Omental fat pad (tissue), 4 donors: ENCODE measurements around the gene CD164. TPM values are rescaled to one million over a fixed set of nuclear protein-coding genes. Genes with fewer than 3 reads are reported as not detected.

ENCODE experiments used
- ATAC-seq: fragments of 150-250 bp; one replicate; pipeline ENCODE4 v1.9.1; 2016; ENCODE audit warnings: mild to moderate bottlenecking, moderate library complexity; ENCODE audit not compliant: low FRiP score
- DNase-seq: peaks from one replicate; pipeline ENCODE4 v3.0.0-alpha.2; 2019; ENCODE audit warnings: low spot score
- CTCF ChIP-seq, 3 donors: fragments of 450-650 bp; IDR thresholded peaks; one replicate each; pipeline ENCODE4 v1.5.1; 2016 to 2017; ENCODE audit warnings: antibody characterized with exemption in 3 of 3, mild to moderate bottlenecking in 3 of 3, moderate library complexity in 2 of 3
- total RNA-seq, 4 donors: library from RNA; depleted of rRNA; stranded (reverse); fragments of >200 nt; gene quantifications; one replicate each; pipeline ENCODE4 v1.1.0, GENCODE V29; 2016

Gene CD164
- total RNA-seq, 4 donors from 2014 or later = 146 to 273 (median 236) TPM

GRCh38 chr6:109326351-109326750, 55.9 kb downstream of the CD164 start:
- ATAC-seq (no peak), DNase-seq (no peak)
- TF ChIP-seq CTCF (IDR thresholded peaks at IDR 0.05) = no peak

- ATAC-seq (no peak), DNase-seq (no peak)
- no peak for TF ChIP-seq CTCF (IDR thresholded peaks at IDR 0.05)
Observed at GRCh38 chr6:109325400-109325801, 56.9 kb downstream of the CD164 start.

DNA sequence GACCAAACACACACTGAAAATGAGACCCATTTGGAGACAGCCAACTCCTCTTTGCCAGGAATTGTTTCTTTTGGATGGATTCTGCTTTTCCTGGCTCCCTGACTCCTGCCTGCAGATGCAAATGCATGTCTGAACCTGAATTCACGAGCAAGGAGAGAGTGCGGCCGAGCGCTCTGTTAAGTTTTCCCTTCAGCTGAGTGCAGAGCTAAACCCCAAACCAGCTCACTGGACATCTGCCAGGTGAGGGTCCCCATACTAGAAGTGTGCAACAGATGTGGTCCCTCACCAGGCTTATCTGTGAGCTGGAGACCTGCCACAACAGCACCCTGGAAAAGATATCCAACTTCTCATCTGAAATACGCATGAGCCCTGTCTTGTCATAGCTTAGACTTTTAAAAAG, 59.0 kb downstream of the CD164 start:
- DNase-seq = no peak
- no peak for TF ChIP-seq CTCF (IDR thresholded peaks at IDR 0.05)
- ATAC-seq = no peak

GRCh38 chr6:109322825-109323224, 59.4 kb downstream of the CD164 start:
- no peak for DNase-seq
- ATAC-seq = peak; percentile 28
- TF ChIP-seq CTCF (IDR thresholded peaks at IDR 0.05) = no peak

- DNase-seq = no peak
- TF ChIP-seq CTCF (IDR thresholded peaks at IDR 0.05) = no peak
- ATAC-seq = no peak
Observed at GRCh38 chr6:109321752-109322151, 60.5 kb downstream of the CD164 start.

DNA sequence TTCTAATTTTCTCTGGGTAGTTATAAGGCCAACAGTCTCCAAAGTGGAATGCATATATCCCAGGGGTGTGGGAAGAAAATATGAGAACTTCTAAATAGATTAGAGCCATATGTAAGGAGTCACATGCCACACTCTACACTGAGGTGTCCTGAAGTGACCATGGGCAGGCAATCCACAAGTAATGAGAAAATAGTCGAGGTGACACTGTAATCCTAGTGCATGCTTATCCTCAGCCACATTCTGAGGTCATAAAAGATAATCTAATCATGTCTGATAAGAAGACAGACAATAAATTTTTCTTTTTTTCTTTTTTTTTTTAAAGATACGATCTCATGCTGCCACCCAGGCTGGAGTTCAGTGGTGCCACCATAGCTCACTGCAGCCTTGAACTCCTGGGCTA, 62.2 kb downstream of the CD164 start:
- ATAC-seq = no peak
- DNase-seq = no peak
- TF ChIP-seq CTCF (IDR thresholded peaks at IDR 0.05) = no peak

GRCh38 chr6:109318328-109318876, 63.9 kb downstream of the CD164 start:
- DNase-seq (no peak), ATAC-seq (no peak)
- no peak for TF ChIP-seq CTCF (IDR thresholded peaks at IDR 0.05)
